Measurements from ENCODE around the gene RDH5. TPM values are rescaled to one million over a fixed set of nuclear protein-coding genes. Genes with fewer than 3 reads are reported as not detected.
"Not testable (repeated sequence)": the region's sequence is repeated elsewhere in the genome, so short reads cannot be mapped to it uniquely, and the experiment has no call there.

The RDH5 gene
- total RNA-seq, 1 donor from 2014 or later: 2.6 TPM

GRCh38 chr12:55744340-55745030 is 24.3 kb downstream of the RDH5 start:
- DNase-seq (ENCODE audit: extremely low read depth, low read depth, low spot score): no peak

- DNase-seq (ENCODE audit: extremely low read depth, low read depth, low spot score): no peak
These were observed 25.4 kb downstream of the RDH5 start for GRCh38 chr12:55745361-55746173.

GRCh38 chr12:55746174-55746912 is 26.1 kb downstream of the RDH5 start:
- no peak for DNase-seq (ENCODE audit: extremely low read depth, low read depth, low spot score)

- no peak for DNase-seq (ENCODE audit: extremely low read depth, low read depth, low spot score)
These were observed 26.7 kb downstream of the RDH5 start for GRCh38 chr12:55746913-55747231.

- no peak for DNase-seq (ENCODE audit: extremely low read depth, low read depth, low spot score)
These were observed 28.2 kb downstream of the RDH5 start for GRCh38 chr12:55748230-55748993.

- DNase-seq (ENCODE audit: extremely low read depth, low read depth, low spot score): no peak
These were observed 35.1 kb downstream of the RDH5 start for GRCh38 chr12:55755246-55755645.

- DNase-seq (ENCODE audit: extremely low read depth, low read depth, low spot score): no peak
These were observed 37.5 kb downstream of the RDH5 start for GRCh38 chr12:55757701-55758100.

- not testable (repeated sequence) for DNase-seq (ENCODE audit: extremely low read depth, low read depth, low spot score)
These were observed 38.4 kb downstream of the RDH5 start for GRCh38 chr12:55758575-55758974.

GRCh38 chr12:55760663-55761062 is 40.5 kb downstream of the RDH5 start:
- DNase-seq (ENCODE audit: extremely low read depth, low read depth, low spot score): no peak

GRCh38 chr12:55762646-55763045 is 42.5 kb downstream of the RDH5 start:
- no peak for DNase-seq (ENCODE audit: extremely low read depth, low read depth, low spot score)

- DNase-seq (ENCODE audit: extremely low read depth, low read depth, low spot score): no peak
These were observed 45.6 kb downstream of the RDH5 start for GRCh38 chr12:55765736-55766290.

GRCh38 chr12:55767156-55767555 is 47.0 kb downstream of the RDH5 start:
- no peak for DNase-seq (ENCODE audit: extremely low read depth, low read depth, low spot score)

GRCh38 chr12:55771736-55772135 is 51.5 kb downstream of the RDH5 start:
- no peak for DNase-seq (ENCODE audit: extremely low read depth, low read depth, low spot score)

Other genes with a start within 250 kb of the RDH5 start
- gene OR6C68, start 228.0 kb upstream of the RDH5 start, total RNA-seq: not detected in 2 replicates
- not detected in 2 replicates for gene OR6C4, start 170.8 kb upstream of the RDH5 start, total RNA-seq
- not detected in 2 replicates for gene OR2AP1, start 147.9 kb upstream of the RDH5 start, total RNA-seq
- not detected in 2 replicates for gene OR10P1, start 83.5 kb upstream of the RDH5 start, total RNA-seq
- gene ITGA7, start 12.5 kb upstream of the RDH5 start, total RNA-seq: 0.18 and 0.82 TPM in 2 replicates
- gene BLOC1S1, start 4.3 kb upstream of the RDH5 start, total RNA-seq: 112 and 126 TPM in 2 replicates
- 1,119 and 1,154 TPM in 2 replicates for gene CD63, start 8.6 kb downstream of the RDH5 start, total RNA-seq
- gene GDF11, start 22.7 kb downstream of the RDH5 start, total RNA-seq: 6.1 and 12.5 TPM in 2 replicates
- gene SARNP, start 97.3 kb downstream of the RDH5 start, total RNA-seq: 94.4 and 103 TPM in 2 replicates
- 22.9 and 31.3 TPM in 2 replicates for gene ORMDL2, start 97.6 kb downstream of the RDH5 start, total RNA-seq
- gene DNAJC14, start 109.2 kb downstream of the RDH5 start, total RNA-seq: 25.1 and 43.9 TPM in 2 replicates
- 0.99 and 5.6 TPM in 2 replicates for gene MMP19, start 122.5 kb downstream of the RDH5 start, total RNA-seq
- gene PYM1, start 207.5 kb downstream of the RDH5 start, total RNA-seq: 31.8 and 35.8 TPM in 2 replicates
- 49.8 and 53.7 TPM in 2 replicates for gene DGKA, start 210.8 kb downstream of the RDH5 start, total RNA-seq
- gene PMEL, start 245.6 kb downstream of the RDH5 start, total RNA-seq: 0.58 and 1.1 TPM in 2 replicates
- gene CDK2, start 246.4 kb downstream of the RDH5 start, total RNA-seq: 20.2 and 28.4 TPM in 2 replicates

All from glomerular endothelial cell (primary cell).